NCI-H1694 treated with DMSO at 0.1 percent for 48 hours (cell line): ENCODE measurements around the gene IQSEC2.

Experiments
- DNase-seq: peaks from one replicate; lab custom pipeline; 2025; lab: John Stamatoyannopoulos, UW

The IQSEC2 gene

GRCh38 chrX:53244610-53245009 lies 36.8 kb downstream of the IQSEC2 start:
- DNase-seq = no peak

- DNase-seq = no peak
These were observed 39.1 kb downstream of the IQSEC2 start for GRCh38 chrX:53242310-53242709.

- no peak for DNase-seq
These were observed 39.8 kb downstream of the IQSEC2 start for GRCh38 chrX:53241558-53241957.

GRCh38 chrX:53239474-53239873 lies 41.9 kb downstream of the IQSEC2 start:
- DNase-seq = no peak

DNA sequence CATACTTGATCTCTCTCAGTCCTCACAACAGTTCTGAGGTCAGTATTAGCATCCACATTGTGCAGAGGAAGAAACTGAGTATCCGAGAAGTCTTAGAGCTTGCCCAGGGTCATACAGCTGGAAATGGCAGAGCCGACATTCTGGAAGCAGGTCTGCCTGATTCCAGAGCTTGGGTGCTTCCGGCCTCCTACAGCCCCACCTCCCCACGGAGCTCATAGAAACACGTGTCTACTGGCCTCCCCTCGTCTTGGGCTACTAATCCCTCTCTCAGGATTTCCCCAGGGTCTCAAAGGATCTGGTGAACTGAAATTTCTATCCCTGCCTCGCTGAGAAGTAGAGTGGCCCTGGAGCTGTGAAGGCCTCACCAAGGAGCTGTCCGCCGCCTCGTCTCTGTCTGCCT lies 44.3 kb downstream of the IQSEC2 start:
- no peak for DNase-seq

GRCh38 chrX:53236025-53236679 lies 45.2 kb downstream of the IQSEC2 start:
- no peak for DNase-seq

DNA sequence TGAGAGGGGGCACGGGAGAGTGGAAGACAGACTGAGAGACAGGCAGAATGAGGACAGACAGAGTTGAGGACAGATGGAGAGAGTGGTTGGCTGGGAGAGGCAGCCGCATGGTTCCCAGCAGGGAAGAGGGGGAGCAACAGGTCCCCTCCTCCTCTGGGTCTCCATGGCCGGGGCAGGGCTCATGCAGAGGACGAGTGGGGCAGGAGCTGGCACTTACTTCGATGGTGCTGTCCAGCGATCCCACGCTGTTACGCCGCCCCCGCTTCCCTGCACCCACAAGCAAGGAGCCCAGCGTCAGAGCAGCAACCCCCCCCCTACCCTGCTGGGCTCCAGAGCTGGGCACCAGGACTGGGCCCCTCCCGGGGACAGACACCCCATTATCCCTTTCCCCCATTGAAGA lies 45.8 kb downstream of the IQSEC2 start:
- no peak for DNase-seq

GRCh38 chrX:53234484-53234883 lies 46.9 kb downstream of the IQSEC2 start:
- no peak for DNase-seq

GRCh38 chrX:53233536-53233935 lies 47.8 kb downstream of the IQSEC2 start:
- DNase-seq = no peak

- no peak for DNase-seq
These were observed 51.3 kb downstream of the IQSEC2 start for GRCh38 chrX:53230116-53230515.

- no peak for DNase-seq
These were observed 54.1 kb downstream of the IQSEC2 start for GRCh38 chrX:53227224-53227765.

DNA sequence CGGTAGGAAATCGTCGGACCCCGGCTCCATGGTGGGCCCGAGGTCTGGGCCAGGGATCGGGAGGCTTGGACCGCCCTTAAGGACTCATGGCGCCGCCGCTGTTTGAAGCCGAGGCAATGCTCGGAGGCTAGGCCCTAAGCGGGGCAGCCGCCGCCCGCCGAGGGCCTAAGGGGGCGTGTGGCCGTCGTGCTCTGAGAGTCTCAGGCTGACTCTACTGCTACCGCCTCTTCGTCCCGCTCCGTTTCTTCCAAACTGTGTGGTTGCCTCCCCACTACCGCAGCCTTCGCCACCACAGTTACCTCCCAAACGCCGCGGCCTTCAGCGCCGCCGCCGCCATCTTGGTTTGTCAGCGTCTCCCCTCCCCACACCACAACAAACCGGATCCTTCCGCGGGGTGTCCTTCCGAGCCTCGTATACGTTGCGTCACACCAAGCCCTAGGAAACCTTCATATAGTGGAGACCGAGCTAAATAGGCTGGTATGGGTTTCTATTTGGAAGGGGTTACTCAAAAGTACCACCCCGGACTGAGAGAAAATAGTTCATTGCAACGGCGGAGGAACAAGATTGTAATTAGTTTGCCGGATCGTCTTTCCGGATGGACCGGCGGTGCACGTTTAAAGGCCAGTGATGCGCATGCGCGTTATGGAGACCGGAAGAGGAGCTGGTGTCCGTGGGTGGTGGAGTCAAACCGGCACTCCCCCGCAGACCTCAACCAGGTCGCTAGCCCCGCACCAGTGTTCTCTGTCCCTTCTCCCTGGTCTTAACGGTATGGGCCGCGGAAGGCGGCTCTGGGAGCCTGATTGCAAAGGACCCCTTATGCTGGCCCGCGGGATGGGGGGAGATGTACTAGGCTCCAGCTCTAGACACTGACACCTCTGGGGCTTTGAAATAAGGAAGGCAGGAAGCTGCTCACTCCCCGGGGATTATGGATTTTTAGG lies 56.3 kb downstream of the IQSEC2 start, which contains the start of gene KDM5C:
Gene KDM5C, minus strand, starts transcription at position 348 of the 938 bp plus-strand sequence. Its CDS starts 318 bp downstream, at position 30.
- DNase-seq = peak; percentile 81

GRCh38 chrX:53223955-53224859 lies 57.2 kb downstream of the IQSEC2 start:
- no peak for DNase-seq

DNA sequence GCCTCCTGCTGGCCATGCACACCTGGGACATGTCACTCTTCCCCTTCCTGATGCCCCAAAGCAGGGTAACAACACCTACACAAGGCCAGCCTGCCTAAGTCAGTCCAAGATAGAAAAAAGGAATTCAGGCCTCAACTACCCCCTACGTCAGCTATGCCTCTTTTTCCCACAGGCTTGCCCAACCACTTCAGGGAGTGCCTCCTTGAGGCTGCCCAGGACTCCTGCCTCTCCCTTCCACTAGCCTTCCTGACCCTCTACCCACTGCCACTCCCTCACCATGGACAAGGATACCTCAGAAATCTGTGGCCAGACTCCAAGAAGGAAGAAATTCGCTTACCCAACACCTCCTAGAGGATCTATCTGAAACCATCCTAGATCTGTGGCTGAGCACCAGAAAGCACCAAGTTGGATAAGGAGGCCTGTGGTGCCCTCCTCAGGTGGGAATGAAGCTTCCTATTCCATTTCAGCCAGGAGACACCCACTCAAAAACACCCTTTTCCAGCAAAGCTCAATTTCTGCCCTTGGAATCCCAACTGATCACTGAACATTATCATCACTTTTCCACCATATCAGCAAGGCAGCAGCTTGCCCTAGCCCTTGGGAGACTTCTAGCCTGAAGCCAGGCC lies 58.2 kb downstream of the IQSEC2 start:
- no peak for DNase-seq
